CD4-positive, alpha-beta memory T cell (primary cell): ENCODE measurements around the gene UNC50. TPM values are rescaled to one million over a fixed set of nuclear protein-coding genes. Genes with fewer than 3 reads are reported as not detected.

Experiments used
- CTCF ChIA-PET: fragments of 350-600 bp; sonication (Branson Sonifier 250); formaldehyde crosslinking; loops from one replicate; lab custom pipeline; 2021; ENCODE audit warnings: inconsistent platforms; ENCODE audit not compliant: partially characterized antibody; lab: Charles Lee
- POLR2A ChIA-PET: fragments of 350-600 bp; sonication (Branson Sonifier 250); formaldehyde crosslinking; loops from one replicate; lab custom pipeline; 2021; ENCODE audit not compliant: partially characterized antibody; lab: Charles Lee
- DNase-seq, 5 donors: peaks; one replicate each; pipeline versions ENCODE4 v3.0.0 to v3.0.0-alpha.2; 2020 to 2022; ENCODE audit warnings: mixed read lengths in 1 of 5
- H3K27ac ChIP-seq: one replicate; pipeline ENCODE4 v1.7.0; 2013; ENCODE audit warnings: low read depth, low read length
- H3K27me3 ChIP-seq: 2 replicates; pipeline ENCODE4 v1.7.0; 2013; ENCODE audit warnings: mild to moderate bottlenecking, low read length, moderate library complexity; ENCODE audit not compliant: insufficient read depth
- H3K36me3 ChIP-seq: 2 replicates; pipeline ENCODE4 v1.7.0; 2013; ENCODE audit warnings: mild to moderate bottlenecking, low read length, moderate library complexity; ENCODE audit not compliant: insufficient read depth
- H3K4me1 ChIP-seq: 2 replicates; pipeline ENCODE4 v1.7.0; 2013; ENCODE audit warnings: mild to moderate bottlenecking, low read length, moderate library complexity; ENCODE audit not compliant: insufficient read depth
- H3K4me3 ChIP-seq, 2 donors: one replicate each; pipeline ENCODE4 v1.7.0; 2013; ENCODE audit warnings: low read length in 2 of 2, mild to moderate bottlenecking in 1 of 2
- H3K9me3 ChIP-seq, 2 donors: one replicate each; pipeline ENCODE4 v1.7.0; 2013; ENCODE audit warnings: low read length in 2 of 2, control low read depth in 1 of 2; ENCODE audit not compliant: control insufficient read depth in 1 of 2
- H3K27ac Mint-ChIP-seq, 7 donors: one replicate each; pipeline ENCODE4 v1.8.0; 2020 to 2021; ENCODE audit warnings: mixed read lengths in 7 of 7, mild to moderate bottlenecking in 6 of 7, inconsistent platforms in 3 of 7, moderate library complexity in 3 of 7
- H3K27me3 Mint-ChIP-seq, 2 donors: one replicate each; pipeline ENCODE4 v1.8.0; 2020 to 2021; ENCODE audit warnings: mixed read lengths in 2 of 2
- H3K36me3 Mint-ChIP-seq, 2 donors: one replicate each; pipeline ENCODE4 v1.8.0; 2020 to 2021; ENCODE audit warnings: mixed read lengths in 2 of 2, inconsistent platforms in 1 of 2, mild to moderate bottlenecking in 1 of 2
- H3K4me1 Mint-ChIP-seq, 4 donors: one replicate each; pipeline ENCODE4 v1.8.0; 2020 to 2021; ENCODE audit warnings: mixed read lengths in 4 of 4, mild to moderate bottlenecking in 1 of 4
- H3K4me3 Mint-ChIP-seq, 8 donors: one replicate each; pipeline ENCODE4 v1.8.0; 2020 to 2021; ENCODE audit warnings: mixed read lengths in 8 of 8, mild to moderate bottlenecking in 7 of 8, moderate library complexity in 6 of 8, inconsistent platforms in 3 of 8
- H3K9me3 Mint-ChIP-seq, 8 donors: one replicate each; pipeline ENCODE4 v1.8.0; 2020 to 2021; ENCODE audit warnings: mixed read lengths in 8 of 8, mild to moderate bottlenecking in 5 of 8, inconsistent platforms in 3 of 8, moderate library complexity in 1 of 8
- intact Hi-C: fragments of 100-400 bp; cut with micrococcal nuclease; formaldehyde crosslinking; loops from one replicate; pipeline ENCODE4 v1.15.1; 2023
- polyA plus RNA-seq, 2 donors: library from polyadenylated mRNA; unstranded; fragments of 300-500 nt; fragmentation: Illumina TruSeq; gene quantifications; one replicate each; pipeline ENCODE4 v1.2.3, GENCODE V29; 2021
- total RNA-seq, 2 experiments: library from RNA; stranded (reverse); gene quantifications; one replicate each; pipeline ENCODE4 v1.2.3, GENCODE V29; 2021

The UNC50 gene
- total and polyA plus RNA-seq, 4 experiments from 2014 or later: 41.8 to 48.8 (median 45.4) TPM

- H3K36me3 Mint-ChIP-seq: peaks cover 49 to 75% of the 10 kb centered on the region in 2 donors
- H3K9me3 Mint-ChIP-seq: no peaks in the 10 kb centered on the region
- peaks cover 47% of the 10 kb centered on the region for H3K36me3 ChIP-seq
- no peak for DNase-seq
- H3K27ac ChIP-seq: no peak overlapping the region
- intact Hi-C loops: loop anchor here (2.0 kb wide), 1 partner anchor 15 kb away; no protein-coding TSS in a partner anchor
- peak overlapping the region in 2 of 7 donors; percentile 17 to 60 for H3K27ac Mint-ChIP-seq
- no peak overlapping the region for H3K4me3 Mint-ChIP-seq
- no peaks in the 10 kb centered on the region for H3K27me3 Mint-ChIP-seq
- H3K4me1 Mint-ChIP-seq: peaks cover 3 to 16% (median 7%) of the 10 kb centered on the region in 4 donors
- CTCF ChIA-PET: no interaction called here
- POLR2A ChIA-PET: interaction anchor here (0.6 kb wide), 1 partner anchor 15 kb away, joined by 3 read pairs; no protein-coding TSS in a partner anchor
- no peak overlapping the region for H3K4me3 ChIP-seq
- no peaks in the 10 kb centered on the region for H3K9me3 ChIP-seq
- peaks cover 4% of the 10 kb centered on the region for H3K4me1 ChIP-seq
- no peaks in the 10 kb centered on the region for H3K27me3 ChIP-seq
Measured at GRCh38 chr2:98623657-98624056, 15.3 kb downstream of the UNC50 start.

DNA sequence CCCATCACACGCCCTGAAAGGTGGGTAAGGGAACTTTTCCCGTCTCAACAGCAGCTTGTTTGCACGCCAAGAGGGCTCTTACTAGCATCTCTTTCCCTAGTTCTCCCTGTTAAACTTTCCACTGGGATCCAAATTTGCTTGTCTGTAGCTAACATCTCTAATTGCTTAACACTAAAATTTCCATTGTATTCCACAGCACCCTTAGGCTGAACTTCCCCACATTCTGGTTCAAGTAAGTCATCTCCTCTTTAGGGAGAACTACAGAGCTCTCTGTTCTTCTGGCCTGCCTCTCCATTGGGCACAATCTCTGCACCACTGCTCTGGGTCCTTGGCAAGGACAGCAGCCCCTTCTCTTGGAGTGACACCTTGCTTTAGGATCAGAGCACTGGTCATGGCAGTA, 24.0 kb downstream of the UNC50 start:
- H3K4me1 Mint-ChIP-seq: peaks cover 19 to 30% (median 23%) of the 10 kb centered on the region in 4 donors
- peaks cover 57% of the 10 kb centered on the region for H3K36me3 ChIP-seq
- POLR2A ChIA-PET: interaction anchor here (0.6 to 1.8 kb wide), 3 partner anchors 14 to 204 kb away, joined by 4 to 6 read pairs (median 4); partner anchors contain the start of gene UNC50
- H3K4me1 ChIP-seq: peaks cover 25% of the 10 kb centered on the region
- H3K27ac Mint-ChIP-seq: peak overlapping the region in 4 of 7 donors; percentile 76 to 91 (median 82)
- H3K4me3 Mint-ChIP-seq: no peak overlapping the region
- H3K36me3 Mint-ChIP-seq: peaks cover 53 to 75% of the 10 kb centered on the region in 2 donors
- no peaks in the 10 kb centered on the region for H3K27me3 Mint-ChIP-seq
- intact Hi-C loops: no loop called here
- H3K9me3 Mint-ChIP-seq: no peaks in the 10 kb centered on the region
- DNase-seq: no peak
- H3K27me3 ChIP-seq: no peaks in the 10 kb centered on the region
- CTCF ChIA-PET: interaction anchor here (0.8 kb wide), 1 partner anchor 206 kb away, joined by 3 read pairs; no protein-coding TSS in a partner anchor
- no peak overlapping the region for H3K4me3 ChIP-seq
- no peaks in the 10 kb centered on the region for H3K9me3 ChIP-seq
- no peak overlapping the region for H3K27ac ChIP-seq

GRCh38 chr2:98634406-98635092, 26.2 kb downstream of the UNC50 start:
- Mint-ChIP-seq H3K4me3 (peak overlapping the region in 7 of 8 donors; percentile 11 to 74 (median 62)), H3K4me1 (peaks cover 28 to 46% (median 37%) of the 10 kb centered on the region in 4 donors)

DNA sequence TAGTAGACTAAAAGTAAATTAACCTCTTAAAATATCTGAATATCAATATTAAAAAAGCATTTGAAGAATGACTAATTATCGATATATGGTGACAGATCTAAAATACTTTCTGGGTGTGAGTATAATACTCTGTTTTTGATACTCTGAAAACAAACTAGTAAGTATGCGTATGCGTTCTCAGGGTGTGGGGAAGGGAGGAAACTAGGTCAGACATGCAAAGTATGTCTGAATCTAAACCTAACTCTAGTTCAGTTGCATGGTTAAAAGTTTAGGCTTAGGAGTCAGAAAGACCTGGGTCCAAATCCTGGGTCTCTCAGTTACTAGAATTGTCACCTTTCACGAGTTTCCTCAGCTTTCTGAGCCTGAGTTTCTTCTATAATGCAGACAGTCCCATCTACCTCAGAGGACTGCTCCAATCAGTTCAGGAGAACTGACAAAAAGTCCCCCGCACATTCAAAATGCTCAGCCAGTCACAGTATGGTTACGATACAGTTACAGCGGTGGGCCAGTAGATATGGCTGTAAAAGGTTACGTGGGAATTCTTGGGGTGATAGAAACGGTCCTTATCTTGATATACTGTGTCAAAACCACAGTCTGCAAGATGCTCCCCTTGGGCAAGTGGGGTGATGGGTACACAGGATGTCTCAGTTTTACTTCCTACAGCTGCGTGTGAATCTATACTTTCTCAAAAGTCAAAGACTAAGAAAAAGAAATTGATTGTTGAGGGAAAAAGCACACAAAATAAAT, 29.2 kb downstream of the UNC50 start:
- H3K27me3 ChIP-seq: no peaks in the 10 kb centered on the region
- peak overlapping the region; percentile 56 for H3K27ac ChIP-seq
- no peak overlapping the region for H3K4me3 ChIP-seq
- DNase-seq: peak; percentile 51 to 88 (median 59)
- ChIA-PET CTCF (no interaction called here), POLR2A (interaction anchor here (1.2 to 1.3 kb wide), 4 partner anchors 12 to 93 kb away, joined by 5 to 10 read pairs (median 6); partner anchors contain the start of gene MGAT4A)
- Mint-ChIP-seq H3K27ac (peak overlapping the region; percentile 84 to 95 (median 94)), H3K4me3 (peak overlapping the region in 7 of 8 donors; percentile 61 to 84 (median 73)), H3K9me3 (no peaks in the 10 kb centered on the region), H3K27me3 (no peaks in the 10 kb centered on the region), H3K4me1 (peaks cover 27 to 46% (median 38%) of the 10 kb centered on the region in 4 donors), H3K36me3 (peaks cover 49 to 69% of the 10 kb centered on the region in 2 donors)
- no peaks in the 10 kb centered on the region for H3K9me3 ChIP-seq
- peaks cover 39% of the 10 kb centered on the region for H3K4me1 ChIP-seq
- peaks cover 54% of the 10 kb centered on the region for H3K36me3 ChIP-seq
- intact Hi-C loops: loop anchor here (2.0 kb wide), 1 partner anchor 13 kb away; no protein-coding TSS in a partner anchor

More at GRCh38 chr2:98634406-98635092, 26.2 kb downstream of the UNC50 start:
- Histone ChIP-seq H3K36me3 (peaks cover 69% of the 10 kb centered on the region), H3K4me3 (no peak overlapping the region), H3K27ac (peak overlapping the region; percentile 28), H3K4me1 (peaks cover 39% of the 10 kb centered on the region), H3K27me3 (no peaks in the 10 kb centered on the region), H3K9me3 (no peaks in the 10 kb centered on the region)
- Mint-ChIP-seq H3K27ac (peak overlapping the region; percentile 86 to 97 (median 92)), H3K9me3 (no peaks in the 10 kb centered on the region), H3K27me3 (no peaks in the 10 kb centered on the region), H3K36me3 (peaks cover 62 to 76% of the 10 kb centered on the region in 2 donors)
- peak in 3 of 5 donors; percentile 38 to 72 (median 40) for DNase-seq
- ChIA-PET POLR2A (interaction anchor here (0.7 kb wide), 1 partner anchor 137 kb away, joined by 3 read pairs; no protein-coding TSS in a partner anchor), CTCF (interaction anchor here (1.1 to 2.4 kb wide), 3 partner anchors 9 to 15 kb away, joined by 3 to 9 read pairs (median 3); no protein-coding TSS in a partner anchor)
- intact Hi-C loops: no loop called here

DNA sequence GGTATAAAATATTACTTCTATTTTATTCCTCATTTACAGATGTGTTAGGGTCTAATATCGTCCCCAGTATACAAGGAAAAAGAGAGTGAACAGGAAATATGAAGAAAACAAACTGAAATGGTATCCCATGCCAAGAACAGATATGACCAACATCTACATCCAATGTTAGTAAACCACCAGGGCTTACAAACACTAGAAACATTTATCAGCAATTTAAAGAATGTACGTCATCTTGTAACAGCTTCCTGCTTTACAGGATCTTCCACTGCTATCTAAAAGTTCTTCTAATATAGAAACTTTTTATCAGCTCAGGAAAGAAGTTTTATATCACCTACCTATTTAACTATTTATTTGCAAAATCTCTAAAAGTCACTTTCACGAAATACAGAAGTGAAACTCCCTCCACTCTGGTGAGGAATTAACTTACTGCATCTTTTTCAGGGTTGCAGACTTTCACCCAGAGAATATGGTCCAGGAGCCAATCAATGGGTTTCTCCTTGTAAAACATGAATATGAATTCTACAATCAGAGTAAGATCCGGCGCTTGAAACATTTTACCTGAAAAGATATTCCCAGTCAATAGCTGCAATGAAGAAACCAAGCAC, 35.2 kb downstream of the UNC50 start:
- CTCF ChIA-PET: interaction anchor here (0.6 kb wide), 1 partner anchor 9 kb away, joined by 3 read pairs; no protein-coding TSS in a partner anchor
- H3K27ac ChIP-seq: no peak overlapping the region
- H3K36me3 ChIP-seq: peaks cover 48% of the 10 kb centered on the region
- H3K27me3 ChIP-seq: no peaks in the 10 kb centered on the region
- Mint-ChIP-seq H3K9me3 (no peaks in the 10 kb centered on the region), H3K27me3 (no peaks in the 10 kb centered on the region), H3K36me3 (peaks cover 43 to 69% of the 10 kb centered on the region in 2 donors), H3K4me3 (no peak overlapping the region), H3K27ac (peak overlapping the region in 5 of 7 donors; percentile 30 to 70 (median 57)), H3K4me1 (peaks cover 6 to 21% (median 11%) of the 10 kb centered on the region in 4 donors)
- H3K4me3 ChIP-seq: no peak overlapping the region
- intact Hi-C loops: loop anchor here (10.0 kb wide), 1 partner anchor 79 kb away; no protein-coding TSS in a partner anchor
- no peak for DNase-seq
- POLR2A ChIA-PET: interaction anchor here (0.7 to 1.1 kb wide), 3 partner anchors 16 to 127 kb away, joined by 3 read pairs; no protein-coding TSS in a partner anchor
- H3K9me3 ChIP-seq: no peaks in the 10 kb centered on the region
- peaks cover 3% of the 10 kb centered on the region for H3K4me1 ChIP-seq

DNA sequence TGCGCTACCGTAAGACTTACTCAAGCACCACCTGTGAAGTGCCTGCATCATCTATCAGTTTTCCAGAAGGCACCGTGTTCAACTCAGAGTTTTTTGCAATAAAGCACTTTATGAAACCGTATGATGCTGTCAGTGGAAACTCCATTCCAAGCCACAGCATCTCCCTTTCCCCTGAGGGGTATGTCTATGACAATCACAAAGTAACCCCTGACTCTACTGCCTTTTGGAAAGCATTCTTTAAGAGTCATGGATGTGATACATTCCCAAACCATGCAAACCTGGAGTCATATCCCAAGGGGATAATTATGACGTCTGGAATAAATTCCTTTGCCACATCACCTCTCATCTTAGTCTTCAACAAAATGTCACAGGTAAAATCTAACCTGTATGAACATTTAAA, 39.2 kb downstream of the UNC50 start:
- H3K4me1 Mint-ChIP-seq: peaks cover 29 to 50% (median 41%) of the 10 kb centered on the region in 4 donors
- CTCF ChIA-PET: interaction anchor here (1.4 to 2.8 kb wide), 3 partner anchors 12 to 190 kb away, joined by 3 to 30 read pairs (median 22); no protein-coding TSS in a partner anchor

More for the DNA sequence above, 39.2 kb downstream of the UNC50 start:
- peaks cover 36% of the 10 kb centered on the region for H3K4me1 ChIP-seq
- Mint-ChIP-seq H3K4me3 (no peak overlapping the region), H3K27ac (peak overlapping the region in 2 of 7 donors; percentile 69 to 70), H3K27me3 (no peaks in the 10 kb centered on the region), H3K36me3 (peaks cover 55 to 76% of the 10 kb centered on the region in 2 donors), H3K9me3 (peaks cover 0 to 18% (median 10%) of the 10 kb centered on the region in 8 donors)
- H3K27me3 ChIP-seq: no peaks in the 10 kb centered on the region
- POLR2A ChIA-PET: interaction anchor here (2.2 kb wide), 1 partner anchor 124 kb away, joined by 32 read pairs; no protein-coding TSS in a partner anchor
- no peak overlapping the region for H3K4me3 ChIP-seq
- intact Hi-C loops: loop anchor here (2.0 to 10.0 kb wide), 2 partner anchors 17 to 83 kb away; no protein-coding TSS in a partner anchor
- peaks cover 34% of the 10 kb centered on the region for H3K36me3 ChIP-seq
- DNase-seq: no peak
- H3K27ac ChIP-seq: no peak overlapping the region
- H3K9me3 ChIP-seq: no peaks in the 10 kb centered on the region
